ENCODE results near the gene FBRSL1.

DNA sequence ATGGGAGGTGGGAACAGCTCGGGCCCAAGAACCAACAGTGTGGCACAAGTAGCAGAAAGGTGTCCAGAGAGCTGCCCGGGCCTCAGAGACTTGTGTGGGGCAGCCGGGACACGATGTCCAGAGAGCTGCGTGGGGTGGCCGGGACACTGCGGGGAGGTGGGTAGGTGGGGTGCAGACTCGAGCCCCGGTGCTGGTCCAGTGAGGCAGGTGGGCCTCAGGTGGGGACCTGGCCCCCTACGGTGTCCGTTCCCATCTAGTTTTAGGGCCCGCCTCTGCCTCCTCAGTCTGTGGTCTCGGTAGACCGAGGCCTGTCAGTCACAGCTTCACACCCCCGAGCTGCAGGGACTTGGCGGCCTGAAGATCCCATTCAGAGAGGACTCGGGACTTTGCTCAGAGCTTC is 6.3 kb upstream of the FBRSL1 start:
- TF ChIP-seq EZH2 (optimal IDR thresholded peaks at IDR 0.05; ENCODE audit: low read depth, low read length), result no peak
- TF ChIP-seq, protein P1, sequence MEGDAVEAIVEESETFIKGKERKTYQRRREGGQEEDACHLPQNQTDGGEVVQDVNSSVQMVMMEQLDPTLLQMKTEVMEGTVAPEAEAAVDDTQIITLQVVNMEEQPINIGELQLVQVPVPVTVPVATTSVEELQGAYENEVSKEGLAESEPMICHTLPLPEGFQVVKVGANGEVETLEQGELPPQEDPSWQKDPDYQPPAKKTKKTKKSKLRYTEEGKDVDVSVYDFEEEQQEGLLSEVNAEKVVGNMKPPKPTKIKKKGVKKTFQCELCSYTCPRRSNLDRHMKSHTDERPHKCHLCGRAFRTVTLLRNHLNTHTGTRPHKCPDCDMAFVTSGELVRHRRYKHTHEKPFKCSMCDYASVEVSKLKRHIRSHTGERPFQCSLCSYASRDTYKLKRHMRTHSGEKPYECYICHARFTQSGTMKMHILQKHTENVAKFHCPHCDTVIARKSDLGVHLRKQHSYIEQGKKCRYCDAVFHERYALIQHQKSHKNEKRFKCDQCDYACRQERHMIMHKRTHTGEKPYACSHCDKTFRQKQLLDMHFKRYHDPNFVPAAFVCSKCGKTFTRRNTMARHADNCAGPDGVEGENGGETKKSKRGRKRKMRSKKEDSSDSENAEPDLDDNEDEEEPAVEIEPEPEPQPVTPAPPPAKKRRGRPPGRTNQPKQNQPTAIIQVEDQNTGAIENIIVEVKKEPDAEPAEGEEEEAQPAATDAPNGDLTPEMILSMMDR (IDR thresholded peaks at IDR 0.05; ENCODE audit: low read length), result no peak
